HG02981 (cell line): ENCODE measurements around the gene CCDC40.

Experiments
- ATAC-seq: cut with Tn5 transposase; IDR thresholded peaks from one replicate; pipeline ENCODE4 v1.9.1; 2021; ENCODE audit warnings: mild to moderate bottlenecking, moderate library complexity; ENCODE audit not compliant: unreplicated experiment

Gene CCDC40

DNA sequence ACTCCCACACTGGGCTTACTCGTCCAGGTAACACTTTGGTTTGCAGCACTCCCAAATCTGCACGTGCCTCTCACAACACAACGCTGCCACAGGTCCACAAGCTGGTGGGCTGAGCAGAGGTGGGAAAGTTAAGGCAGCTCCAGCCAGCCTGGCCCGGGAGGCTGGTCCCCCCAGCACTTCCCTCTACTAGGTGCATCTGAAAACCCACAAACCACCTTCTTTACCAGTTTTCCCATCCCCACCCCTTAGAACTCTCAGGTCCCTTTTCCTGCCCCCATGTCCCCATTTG, 63.5 kb downstream of the CCDC40 start:
- no peak for ATAC-seq

DNA sequence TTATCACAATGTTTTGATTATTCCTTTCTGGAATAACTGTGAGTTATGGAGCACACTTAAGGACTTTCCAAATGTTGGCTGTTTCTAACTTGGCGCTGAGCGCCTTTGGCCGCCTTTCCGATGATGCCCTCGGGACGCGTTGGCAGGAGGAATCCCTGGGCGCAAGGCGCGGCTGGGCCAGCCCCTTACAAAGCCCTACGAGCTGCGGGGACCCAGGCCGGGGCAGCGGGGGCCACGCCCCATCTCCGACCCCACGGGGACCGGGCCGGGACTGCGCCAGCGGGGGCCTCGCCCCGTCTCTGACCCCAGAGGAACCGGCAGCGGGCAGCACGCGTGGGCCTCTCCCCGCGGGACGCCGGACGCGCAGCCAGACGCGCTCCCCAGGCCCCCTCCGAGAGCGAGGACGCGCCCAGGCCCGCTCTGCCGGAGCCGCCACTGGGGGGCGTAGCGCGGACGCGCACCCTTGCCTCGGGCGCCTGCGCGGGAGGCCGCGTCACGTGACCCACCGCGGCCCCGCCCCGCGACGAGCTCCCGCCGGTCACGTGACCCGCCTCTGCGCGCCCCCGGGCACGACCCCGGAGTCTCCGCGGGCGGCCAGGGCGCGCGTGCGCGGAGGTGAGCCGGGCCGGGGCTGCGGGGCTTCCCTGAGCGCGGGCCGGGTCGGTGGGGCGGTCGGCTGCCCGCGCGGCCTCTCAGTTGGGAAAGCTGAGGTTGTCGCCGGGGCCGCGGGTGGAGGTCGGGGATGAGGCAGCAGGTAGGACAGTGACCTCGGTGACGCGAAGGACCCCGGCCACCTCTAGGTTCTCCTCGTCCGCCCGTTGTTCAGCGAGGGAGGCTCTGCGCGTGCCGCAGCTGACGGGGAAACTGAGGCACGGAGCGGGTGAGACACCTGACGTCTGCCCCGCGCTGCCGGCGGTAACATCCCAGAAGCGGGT, 64.8 kb downstream of the CCDC40 start, which contains the start of gene GAA:
Gene GAA (plus strand): TSS at position 571 of the 935 bp plus-strand sequence. CDS start 3,006 bp downstream, outside the sequence.
- ATAC-seq = peak; percentile 67

DNA sequence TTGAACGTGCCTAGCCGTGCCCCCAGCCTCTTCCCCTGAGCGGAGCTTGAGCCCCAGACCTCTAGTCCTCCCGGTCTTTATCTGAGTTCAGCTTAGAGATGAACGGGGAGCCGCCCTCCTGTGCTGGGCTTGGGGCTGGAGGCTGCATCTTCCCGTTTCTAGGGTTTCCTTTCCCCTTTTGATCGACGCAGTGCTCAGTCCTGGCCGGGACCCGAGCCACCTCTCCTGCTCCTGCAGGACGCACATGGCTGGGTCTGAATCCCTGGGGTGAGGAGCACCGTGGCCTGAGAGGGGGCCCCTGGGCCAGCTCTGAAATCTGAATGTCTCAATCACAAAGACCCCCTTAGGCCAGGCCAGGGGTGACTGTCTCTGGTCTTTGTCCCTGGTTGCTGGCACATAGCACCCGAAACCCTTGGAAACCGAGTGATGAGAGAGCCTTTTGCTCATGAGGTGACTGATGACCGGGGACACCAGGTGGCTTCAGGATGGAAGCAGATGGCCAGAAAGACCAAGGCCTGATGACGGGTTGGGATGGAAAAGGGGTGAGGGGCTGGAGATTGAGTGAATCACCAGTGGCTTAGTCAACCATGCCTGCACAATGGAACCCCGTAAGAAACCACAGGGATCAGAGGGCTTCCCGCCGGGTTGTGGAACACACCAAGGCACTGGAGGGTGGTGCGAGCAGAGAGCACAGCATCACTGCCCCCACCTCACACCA, 65.7 kb downstream of the CCDC40 start:
- ATAC-seq = peak; percentile 20

DNA sequence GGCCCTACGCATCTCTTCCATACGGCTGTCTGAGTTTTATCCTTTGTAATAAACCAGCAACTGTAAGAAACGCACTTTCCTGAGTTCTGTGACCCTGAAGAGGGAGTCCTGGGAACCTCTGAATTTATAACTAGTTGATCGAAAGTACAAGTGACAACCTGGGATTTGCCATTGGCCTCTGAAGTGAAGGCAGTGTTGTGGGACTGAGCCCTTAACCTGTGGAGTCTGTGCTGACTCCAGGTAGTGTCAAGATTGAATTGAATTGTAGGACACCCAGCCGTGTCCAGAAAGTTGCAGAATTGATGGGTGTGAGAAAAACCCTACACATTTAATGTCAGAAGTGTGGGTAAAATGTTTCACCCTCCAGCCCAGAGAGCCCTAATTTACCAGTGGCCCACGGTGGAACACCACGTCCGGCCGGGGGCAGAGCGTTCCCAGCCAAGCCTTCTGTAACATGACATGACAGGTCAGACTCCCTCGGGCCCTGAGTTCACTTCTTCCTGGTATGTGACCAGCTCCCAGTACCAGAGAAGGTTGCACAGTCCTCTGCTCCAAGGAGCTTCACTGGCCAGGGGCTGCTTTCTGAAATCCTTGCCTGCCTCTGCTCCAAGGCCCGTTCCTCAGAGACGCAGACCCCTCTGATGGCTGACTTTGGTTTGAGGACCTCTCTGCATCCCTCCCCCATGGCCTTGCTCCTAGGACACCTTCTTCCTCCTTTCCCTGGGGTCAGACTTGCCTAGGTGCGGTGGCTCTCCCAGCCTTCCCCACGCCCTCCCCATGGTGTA, 66.4 kb downstream of the CCDC40 start:
- no peak for ATAC-seq

DNA sequence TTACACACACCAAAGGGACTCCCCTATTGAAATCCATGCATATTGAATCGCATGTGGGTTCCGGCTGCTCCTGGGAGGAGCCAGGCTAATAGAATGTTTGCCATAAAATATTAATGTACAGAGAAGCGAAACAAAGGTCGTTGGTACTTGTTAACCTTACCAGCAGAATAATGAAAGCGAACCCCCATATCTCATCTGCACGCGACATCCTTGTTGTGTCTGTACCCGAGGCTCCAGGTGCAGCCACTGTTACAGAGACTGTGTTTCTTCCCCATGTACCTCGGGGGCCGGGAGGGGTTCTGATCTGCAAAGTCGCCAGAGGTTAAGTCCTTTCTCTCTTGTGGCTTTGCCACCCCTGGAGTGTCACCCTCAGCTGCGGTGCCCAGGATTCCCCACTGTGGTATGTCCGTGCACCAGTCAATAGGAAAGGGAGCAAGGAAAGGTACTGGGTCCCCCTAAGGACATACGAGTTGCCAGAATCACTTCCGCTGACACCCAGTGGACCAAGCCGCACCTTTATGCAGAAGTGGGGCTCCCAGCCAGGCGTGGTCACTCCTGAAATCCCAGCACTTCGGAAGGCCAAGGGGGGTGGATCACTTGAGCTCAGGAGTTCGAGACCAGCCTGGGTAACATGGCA, 67.1 kb downstream of the CCDC40 start:
- ATAC-seq = no peak

DNA sequence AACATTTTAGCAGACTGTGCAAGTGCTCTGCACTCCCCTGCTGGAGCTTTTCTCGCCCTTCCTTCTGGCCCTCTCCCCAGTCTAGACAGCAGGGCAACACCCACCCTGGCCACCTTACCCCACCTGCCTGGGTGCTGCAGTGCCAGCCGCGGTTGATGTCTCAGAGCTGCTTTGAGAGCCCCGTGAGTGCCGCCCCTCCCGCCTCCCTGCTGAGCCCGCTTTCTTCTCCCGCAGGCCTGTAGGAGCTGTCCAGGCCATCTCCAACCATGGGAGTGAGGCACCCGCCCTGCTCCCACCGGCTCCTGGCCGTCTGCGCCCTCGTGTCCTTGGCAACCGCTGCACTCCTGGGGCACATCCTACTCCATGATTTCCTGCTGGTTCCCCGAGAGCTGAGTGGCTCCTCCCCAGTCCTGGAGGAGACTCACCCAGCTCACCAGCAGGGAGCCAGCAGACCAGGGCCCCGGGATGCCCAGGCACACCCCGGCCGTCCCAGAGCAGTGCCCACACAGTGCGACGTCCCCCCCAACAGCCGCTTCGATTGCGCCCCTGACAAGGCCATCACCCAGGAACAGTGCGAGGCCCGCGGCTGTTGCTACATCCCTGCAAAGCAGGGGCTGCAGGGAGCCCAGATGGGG, 68.0 kb downstream of the CCDC40 start:
- no peak for ATAC-seq

DNA sequence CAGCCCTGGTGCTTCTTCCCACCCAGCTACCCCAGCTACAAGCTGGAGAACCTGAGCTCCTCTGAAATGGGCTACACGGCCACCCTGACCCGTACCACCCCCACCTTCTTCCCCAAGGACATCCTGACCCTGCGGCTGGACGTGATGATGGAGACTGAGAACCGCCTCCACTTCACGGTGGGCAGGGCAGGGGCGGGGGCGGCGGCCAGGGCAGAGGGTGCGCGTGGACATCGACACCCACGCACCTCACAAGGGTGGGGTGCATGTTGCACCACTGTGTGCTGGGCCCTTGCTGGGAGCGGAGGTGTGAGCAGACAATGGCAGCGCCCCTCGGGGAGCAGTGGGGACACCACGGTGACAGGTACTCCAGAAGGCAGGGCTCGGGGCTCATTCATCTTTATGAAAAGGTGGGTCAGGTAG, 68.5 kb downstream of the CCDC40 start:
- ATAC-seq = no peak

DNA sequence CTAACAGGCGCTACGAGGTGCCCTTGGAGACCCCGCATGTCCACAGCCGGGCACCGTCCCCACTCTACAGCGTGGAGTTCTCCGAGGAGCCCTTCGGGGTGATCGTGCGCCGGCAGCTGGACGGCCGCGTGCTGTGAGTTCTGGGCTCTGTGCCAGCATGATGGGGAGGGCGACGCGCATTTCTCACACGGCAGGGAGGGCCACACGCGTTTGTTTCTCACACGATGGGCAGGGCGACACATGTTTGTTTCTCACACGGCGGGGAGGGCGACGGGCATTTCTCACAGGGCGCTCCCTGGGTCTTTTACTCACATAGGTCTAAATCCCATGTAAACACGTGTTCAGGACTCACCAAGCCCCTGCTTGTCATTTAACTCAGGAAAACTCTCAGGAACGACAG, 69.3 kb downstream of the CCDC40 start:
- no peak for ATAC-seq

DNA sequence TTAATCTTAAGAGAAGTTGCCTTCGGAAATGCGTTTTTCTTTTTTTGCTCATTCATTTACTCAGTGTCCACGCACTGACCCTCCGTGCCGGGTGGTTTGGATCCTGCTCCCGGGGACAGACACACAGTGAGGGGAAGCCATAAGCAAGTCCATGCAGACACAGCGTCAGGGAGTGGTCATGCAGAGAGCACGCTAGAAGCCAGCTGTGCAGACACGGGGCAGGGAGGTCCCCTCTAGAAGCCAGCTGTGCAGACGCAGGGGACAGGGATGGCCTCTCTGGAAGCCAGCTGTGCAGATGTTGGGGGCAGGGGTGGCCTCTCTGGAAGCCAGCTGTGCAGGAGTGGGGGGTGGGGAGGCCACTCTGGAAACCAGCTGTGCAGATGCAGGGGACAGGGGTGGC, 69.7 kb downstream of the CCDC40 start:
- no peak for ATAC-seq

DNA sequence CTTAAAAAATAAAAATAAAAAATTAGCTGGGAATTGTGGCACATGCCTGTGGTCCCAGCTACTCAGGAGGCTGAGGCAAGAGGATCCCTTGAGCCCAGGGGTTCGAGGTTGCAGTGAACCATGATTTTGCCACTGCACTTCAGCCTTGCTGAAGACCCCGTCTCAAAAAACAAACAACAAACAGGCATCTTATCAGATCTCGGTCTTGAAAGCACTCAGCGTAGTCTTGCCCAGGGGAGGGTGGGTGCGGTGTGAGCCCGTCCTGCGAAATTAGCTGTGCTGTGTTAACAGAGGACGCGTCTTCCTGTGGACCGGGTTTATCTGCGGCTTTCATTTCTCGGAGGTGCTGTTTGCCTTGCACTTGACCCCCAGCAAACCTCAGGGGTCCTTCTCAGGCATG, 70.3 kb downstream of the CCDC40 start:
- no peak for ATAC-seq

DNA sequence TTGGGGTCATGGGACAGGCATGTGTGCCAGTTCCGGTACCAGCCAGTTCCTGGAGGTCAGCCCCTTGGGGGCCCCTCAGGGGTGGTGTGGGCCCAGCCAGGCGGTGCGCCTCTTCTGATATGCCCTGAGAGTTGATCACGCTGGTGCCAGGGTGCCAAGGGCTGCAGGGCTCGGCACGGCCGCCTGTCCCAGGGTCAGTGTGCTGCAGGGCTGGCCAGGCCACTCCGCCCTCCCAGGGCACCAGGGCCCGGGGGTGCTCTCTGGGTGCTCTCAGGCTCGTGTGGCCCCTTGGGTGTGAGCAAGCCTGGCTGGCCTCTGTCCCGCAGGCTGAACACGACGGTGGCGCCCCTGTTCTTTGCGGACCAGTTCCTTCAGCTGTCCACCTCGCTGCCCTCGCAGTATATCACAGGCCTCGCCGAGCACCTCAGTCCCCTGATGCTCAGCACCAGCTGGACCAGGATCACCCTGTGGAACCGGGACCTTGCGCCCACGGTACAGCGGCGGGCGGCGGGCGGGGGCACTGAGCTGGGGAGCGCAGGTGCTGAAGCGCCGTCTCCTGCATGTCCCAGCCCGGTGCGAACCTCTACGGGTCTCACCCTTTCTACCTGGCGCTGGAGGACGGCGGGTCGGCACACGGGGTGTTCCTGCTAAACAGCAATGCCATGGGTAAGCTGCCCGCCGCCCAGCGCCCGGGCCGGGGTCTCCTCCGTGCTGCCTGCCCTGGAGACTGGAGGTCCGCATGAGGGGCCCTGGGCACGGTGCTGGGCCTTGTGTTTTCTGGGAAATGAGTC, 71.0 kb downstream of the CCDC40 start:
- no peak for ATAC-seq

DNA sequence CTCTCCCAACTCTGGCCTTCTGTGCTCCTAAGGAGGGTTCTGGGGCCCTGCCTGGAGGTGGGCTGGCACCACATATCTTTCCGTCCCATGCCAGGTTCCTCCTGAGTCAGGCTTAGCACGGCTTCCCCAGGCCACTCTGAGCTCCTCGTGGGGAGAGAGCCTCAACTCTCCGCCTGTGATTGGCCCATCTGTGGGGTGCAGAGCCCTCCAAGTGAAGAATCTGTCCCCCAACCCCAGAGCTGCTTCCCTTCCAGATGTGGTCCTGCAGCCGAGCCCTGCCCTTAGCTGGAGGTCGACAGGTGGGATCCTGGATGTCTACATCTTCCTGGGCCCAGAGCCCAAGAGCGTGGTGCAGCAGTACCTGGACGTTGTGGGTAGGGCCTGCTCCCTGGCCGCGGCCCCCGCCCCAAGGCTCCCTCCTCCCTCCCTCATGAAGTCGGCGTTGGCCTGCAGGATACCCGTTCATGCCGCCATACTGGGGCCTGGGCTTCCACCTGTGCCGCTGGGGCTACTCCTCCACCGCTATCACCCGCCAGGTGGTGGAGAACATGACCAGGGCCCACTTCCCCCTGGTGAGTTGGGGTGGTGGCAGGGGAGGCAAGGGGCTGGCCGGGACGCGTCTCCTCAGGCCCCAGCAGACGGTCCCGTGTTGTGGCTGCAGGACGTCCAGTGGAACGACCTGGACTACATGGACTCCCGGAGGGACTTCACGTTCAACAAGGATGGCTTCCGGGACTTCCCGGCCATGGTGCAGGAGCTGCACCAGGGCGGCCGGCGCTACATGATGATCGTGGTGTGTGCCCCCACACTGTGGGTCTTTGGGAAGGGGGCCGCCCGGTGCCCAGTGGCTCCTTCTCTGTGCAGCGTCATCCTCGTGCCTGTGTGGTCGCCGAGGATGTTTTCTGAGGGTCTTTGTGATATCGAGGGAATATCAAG, 71.9 kb downstream of the CCDC40 start:
- no peak for ATAC-seq

DNA sequence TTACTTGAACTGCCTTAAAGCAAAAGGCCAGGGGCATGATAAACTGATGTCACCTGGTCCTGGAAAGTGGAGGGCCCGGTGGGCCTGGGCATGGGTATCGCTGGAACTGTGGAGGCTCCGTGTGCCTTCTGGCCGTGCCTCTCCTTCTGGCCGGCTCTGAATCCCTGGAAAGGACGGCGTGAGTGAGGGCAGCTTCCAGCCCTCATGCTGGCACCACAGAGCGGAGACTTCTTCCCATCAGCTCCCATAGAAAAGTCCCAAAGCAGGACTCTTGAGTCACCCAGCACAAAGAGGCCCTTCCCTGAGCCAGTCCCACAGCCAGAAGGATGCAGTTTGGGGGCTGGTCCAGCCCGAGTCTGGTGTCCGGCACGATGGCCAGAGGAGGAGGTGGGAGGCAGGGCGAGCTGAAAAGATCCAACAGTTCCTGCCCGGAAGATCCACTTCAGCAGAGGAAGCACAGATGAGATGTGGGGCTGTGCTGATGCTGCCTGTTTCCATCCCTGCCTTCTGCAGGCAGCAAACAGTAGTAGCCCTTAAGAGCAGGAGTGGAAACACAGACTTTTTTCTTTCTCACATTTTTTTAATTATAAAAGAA, 72.7 kb downstream of the CCDC40 start:
- ATAC-seq = no peak

DNA sequence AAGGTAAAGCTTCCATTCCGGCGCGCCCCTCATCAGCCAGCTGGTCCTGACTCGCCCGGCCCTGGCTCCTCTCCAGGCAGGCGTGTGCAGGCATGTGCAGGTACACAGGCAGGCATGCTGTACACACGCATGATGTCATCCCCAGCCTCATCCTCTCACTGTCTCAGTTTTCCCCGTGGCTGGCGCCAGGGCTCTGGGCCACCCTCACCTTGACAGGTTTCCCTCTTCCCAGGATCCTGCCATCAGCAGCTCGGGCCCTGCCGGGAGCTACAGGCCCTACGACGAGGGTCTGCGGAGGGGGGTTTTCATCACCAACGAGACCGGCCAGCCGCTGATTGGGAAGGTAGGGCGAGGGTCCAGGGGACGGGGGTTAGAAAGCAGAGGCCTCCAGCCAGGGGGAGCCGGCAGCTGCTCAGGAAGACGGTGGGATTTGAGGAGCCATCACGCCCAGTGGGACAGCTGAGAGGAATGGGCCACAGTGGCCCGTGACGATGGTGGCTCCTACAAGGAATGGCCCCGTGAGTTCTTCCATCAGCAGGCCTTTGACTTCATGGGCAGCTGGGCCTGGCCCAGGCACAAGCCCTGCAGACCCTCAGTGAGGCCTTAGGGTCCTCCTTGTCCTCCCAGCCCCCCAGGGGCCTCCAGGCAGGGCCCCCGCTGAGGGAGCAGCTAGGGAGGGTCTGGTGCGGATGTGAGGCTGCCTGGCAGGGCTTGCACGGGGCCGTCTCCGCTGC, 73.4 kb downstream of the CCDC40 start:
- no peak for ATAC-seq

DNA sequence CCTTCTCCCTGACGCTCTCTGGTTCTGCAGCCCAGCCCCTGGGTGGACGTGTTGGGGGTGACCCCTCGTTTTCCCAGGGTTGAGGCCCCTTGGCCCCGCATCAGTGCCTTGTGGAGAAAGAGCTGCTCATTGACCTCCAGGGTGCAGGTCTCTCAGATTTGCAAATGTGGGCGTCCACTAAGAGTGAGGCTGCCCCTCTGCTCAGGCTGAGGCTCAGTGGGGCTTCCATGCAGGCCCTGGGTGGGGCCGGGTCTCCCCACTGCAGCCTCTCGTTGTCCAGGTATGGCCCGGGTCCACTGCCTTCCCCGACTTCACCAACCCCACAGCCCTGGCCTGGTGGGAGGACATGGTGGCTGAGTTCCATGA, 74.0 kb downstream of the CCDC40 start:
- no peak for ATAC-seq

DNA sequence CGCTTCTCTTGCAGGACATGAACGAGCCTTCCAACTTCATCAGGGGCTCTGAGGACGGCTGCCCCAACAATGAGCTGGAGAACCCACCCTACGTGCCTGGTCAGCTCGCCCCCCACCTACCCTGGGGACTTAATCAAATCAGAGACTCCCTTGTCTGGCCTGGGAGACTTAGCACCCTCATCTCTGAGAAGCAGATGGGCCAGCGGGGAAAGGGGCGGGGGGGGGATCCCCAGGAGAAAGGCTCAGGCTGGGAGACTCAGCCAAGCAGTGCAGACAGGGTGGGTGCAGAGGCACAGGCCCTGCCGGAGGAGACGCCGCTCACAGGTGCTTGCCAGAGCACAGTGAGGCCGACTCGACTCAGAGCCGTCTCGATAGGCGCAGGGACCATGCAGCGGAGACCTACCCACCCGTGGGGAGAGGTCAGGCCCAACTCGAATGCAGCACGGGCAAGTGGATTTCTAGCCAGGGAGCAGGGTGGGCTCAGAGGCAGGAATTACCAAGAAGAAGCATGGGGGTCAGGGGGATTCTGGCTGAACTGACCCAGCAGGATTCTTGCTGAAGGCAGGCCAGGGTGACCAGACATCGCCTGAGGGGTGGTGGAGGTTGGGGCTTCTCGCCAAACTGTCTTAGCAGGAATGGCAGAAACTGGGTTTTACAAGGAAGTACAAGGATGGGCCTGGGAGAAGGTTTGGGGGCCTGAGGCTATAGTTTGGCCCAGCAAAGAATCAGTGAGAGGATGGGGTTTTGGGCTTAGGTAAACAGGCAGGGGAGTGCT, 74.7 kb downstream of the CCDC40 start:
- no peak for ATAC-seq
